ENCODE results near the gene SEPTIN5. TPM values are rescaled to one million over a fixed set of nuclear protein-coding genes. Genes with fewer than 3 reads are reported as not detected.

The SEPTIN5 gene
- total and polyA plus RNA-seq, 9 of the 15 experiments (the other 6 are each of a cell fraction or from before 2014, with no cell fraction given) = 0.03 to 195 (median 119) TPM

DNA sequence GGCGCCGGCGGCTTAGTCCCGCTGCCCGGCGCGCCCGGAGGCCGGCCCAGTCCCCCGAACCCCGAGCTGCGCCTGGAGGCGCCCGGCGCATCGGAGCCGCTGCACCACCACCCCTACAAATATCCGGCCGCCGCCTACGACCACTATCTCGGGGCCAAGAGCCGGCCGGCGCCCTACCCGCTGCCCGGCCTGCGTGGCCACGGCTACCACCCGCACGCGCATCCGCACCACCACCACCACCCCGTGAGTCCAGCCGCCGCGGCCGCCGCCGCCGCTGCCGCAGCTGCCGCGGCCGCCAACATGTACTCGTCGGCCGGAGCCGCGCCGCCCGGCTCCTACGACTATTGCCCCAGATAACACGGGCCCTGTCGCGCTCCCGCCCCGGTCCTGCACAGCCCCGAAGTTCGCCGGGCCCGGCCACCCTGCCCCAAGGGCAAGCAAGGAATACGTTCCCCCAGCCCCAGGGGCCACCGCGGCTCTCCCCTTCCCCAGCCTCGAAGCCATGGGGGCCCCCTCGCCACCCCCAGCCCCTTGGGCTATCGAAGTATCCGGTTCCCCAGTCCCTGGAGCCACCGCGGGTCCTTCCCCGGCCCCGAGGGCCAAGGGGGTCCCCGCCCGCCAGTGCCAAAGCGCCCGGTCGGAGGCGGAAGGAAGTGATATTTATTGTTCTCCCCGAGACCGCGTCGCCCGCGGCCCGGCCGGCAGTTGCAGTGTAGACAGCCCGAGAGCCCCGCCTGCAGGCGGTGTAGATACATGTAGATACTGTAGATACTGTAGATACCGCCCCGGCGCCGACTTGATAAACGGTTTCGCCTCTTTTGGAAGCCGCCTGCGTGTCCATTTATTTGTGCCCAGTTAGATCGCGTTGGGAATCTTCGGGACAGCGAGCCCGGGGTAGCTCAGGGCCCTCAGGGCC, 52.5 kb downstream of the SEPTIN5 start (continued):
- TF ChIP-seq SMAD3 (CRISPR knock-in tag; conservative IDR thresholded peaks at IDR 0.05) (no peak), RCOR1 (IDR thresholded peaks at IDR 0.05; ENCODE audit: borderline replicate concordance in 1 of 2, low read depth in 2 of 2, low read length in 2 of 2) (peak in 1 of 2 experiments; percentile 52; a peak in 1 of 4 replicates), FOXJ2 (tag; IDR thresholded peaks at IDR 0.05) (no peak), MAFG (tag; conservative IDR thresholded peaks at IDR 0.05) (no peak), ZFP36 (IDR thresholded peaks at IDR 0.05; ENCODE audit: low read depth, low read length, partially characterized antibody) (no peak), ADNP (tag; IDR thresholded peaks at IDR 0.05) (no peak), ZNF143 (CRISPR knock-in tag; IDR thresholded peaks at IDR 0.05) (no peak), NFXL1 (CRISPR knock-in tag; IDR thresholded peaks at IDR 0.05) (no peak), NCOA4 (IDR thresholded peaks at IDR 0.05; ENCODE audit: partially characterized antibody) (no peak), ZNF146 (CRISPR knock-in tag; IDR thresholded peaks at IDR 0.05; ENCODE audit: unreplicated experiment) (peak; percentile 2), L3MBTL2 (IDR thresholded peaks at IDR 0.05) (peak; percentile 64), ETS2 (tag; IDR thresholded peaks at IDR 0.05; ENCODE audit: borderline replicate concordance, poor library complexity, severe bottlenecking) (no peak), SIRT6 (IDR thresholded peaks at IDR 0.05; ENCODE audit: low read depth, low read length) (no peak), FUS (optimal IDR thresholded peaks at IDR 0.05; ENCODE audit: low read depth, low read length) (no peak), BMI1 (IDR thresholded peaks at IDR 0.05; ENCODE audit: low read length) (no peak), GATAD2A (IDR thresholded peaks at IDR 0.05) (0 out of 2 replicates have a peak, but pooled peaks have one; percentile 10), ZKSCAN3 (CRISPR knock-in tag; IDR thresholded peaks at IDR 0.05) (no peak)
- TF ChIP-seq, protein P1, sequence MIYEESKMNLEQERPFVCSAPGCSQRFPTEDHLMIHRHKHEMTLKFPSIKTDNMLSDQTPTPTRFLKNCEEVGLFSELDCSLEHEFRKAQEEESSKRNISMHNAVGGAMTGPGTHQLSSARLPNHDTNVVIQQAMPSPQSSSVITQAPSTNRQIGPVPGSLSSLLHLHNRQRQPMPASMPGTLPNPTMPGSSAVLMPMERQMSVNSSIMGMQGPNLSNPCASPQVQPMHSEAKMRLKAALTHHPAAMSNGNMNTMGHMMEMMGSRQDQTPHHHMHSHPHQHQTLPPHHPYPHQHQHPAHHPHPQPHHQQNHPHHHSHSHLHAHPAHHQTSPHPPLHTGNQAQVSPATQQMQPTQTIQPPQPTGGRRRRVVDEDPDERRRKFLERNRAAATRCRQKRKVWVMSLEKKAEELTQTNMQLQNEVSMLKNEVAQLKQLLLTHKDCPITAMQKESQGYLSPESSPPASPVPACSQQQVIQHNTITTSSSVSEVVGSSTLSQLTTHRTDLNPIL (CRISPR knock-in tag; IDR thresholded peaks at IDR 0.05) = no peak
- TF ChIP-seq, protein P2, sequence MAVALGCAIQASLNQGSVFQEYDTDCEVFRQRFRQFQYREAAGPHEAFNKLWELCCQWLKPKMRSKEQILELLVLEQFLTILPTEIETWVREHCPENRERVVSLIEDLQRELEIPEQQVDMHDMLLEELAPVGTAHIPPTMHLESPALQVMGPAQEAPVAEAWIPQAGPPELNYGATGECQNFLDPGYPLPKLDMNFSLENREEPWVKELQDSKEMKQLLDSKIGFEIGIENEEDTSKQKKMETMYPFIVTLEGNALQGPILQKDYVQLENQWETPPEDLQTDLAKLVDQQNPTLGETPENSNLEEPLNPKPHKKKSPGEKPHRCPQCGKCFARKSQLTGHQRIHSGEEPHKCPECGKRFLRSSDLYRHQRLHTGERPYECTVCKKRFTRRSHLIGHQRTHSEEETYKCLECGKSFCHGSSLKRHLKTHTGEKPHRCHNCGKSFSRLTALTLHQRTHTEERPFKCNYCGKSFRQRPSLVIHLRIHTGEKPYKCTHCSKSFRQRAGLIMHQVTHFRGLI (CRISPR knock-in tag; IDR thresholded peaks at IDR 0.05) = no peak
- TF ChIP-seq, protein P3, sequence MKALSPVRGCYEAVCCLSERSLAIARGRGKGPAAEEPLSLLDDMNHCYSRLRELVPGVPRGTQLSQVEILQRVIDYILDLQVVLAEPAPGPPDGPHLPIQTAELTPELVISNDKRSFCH (CRISPR knock-in tag; IDR thresholded peaks at IDR 0.05) = no peak
- TF ChIP-seq, protein P3 (tag; IDR thresholded peaks at IDR 0.05) = no peak
- TF ChIP-seq, protein P4, sequence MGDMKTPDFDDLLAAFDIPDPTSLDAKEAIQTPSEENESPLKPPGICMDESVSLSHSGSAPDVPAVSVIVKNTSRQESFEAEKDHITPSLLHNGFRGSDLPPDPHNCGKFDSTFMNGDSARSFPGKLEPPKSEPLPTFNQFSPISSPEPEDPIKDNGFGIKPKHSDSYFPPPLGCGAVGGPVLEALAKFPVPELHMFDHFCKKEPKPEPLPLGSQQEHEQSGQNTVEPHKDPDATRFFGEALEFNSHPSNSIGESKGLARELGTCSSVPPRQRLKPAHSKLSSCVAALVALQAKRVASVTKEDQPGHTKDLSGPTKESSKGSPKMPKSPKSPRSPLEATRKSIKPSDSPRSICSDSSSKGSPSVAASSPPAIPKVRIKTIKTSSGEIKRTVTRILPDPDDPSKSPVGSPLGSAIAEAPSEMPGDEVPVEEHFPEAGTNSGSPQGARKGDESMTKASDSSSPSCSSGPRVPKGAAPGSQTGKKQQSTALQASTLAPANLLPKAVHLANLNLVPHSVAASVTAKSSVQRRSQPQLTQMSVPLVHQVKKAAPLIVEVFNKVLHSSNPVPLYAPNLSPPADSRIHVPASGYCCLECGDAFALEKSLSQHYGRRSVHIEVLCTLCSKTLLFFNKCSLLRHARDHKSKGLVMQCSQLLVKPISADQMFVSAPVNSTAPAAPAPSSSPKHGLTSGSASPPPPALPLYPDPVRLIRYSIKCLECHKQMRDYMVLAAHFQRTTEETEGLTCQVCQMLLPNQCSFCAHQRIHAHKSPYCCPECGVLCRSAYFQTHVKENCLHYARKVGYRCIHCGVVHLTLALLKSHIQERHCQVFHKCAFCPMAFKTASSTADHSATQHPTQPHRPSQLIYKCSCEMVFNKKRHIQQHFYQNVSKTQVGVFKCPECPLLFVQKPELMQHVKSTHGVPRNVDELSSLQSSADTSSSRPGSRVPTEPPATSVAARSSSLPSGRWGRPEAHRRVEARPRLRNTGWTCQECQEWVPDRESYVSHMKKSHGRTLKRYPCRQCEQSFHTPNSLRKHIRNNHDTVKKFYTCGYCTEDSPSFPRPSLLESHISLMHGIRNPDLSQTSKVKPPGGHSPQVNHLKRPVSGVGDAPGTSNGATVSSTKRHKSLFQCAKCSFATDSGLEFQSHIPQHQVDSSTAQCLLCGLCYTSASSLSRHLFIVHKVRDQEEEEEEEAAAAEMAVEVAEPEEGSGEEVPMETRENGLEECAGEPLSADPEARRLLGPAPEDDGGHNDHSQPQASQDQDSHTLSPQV (IDR thresholded peaks at IDR 0.05) = no peak
